ENCODE results near the gene CITED2. TPM values are rescaled to one million over a fixed set of nuclear protein-coding genes. Genes with fewer than 3 reads are reported as not detected.

CITED2 gene
- total RNA-seq, 1 donor from 2014 or later: 132 TPM

- DNase-seq (ENCODE audit: extremely low spot score in 2 of 2): no peak
- Histone ChIP-seq H3K4me1 (peaks cover 10% of the 10 kb centered on the region), H3K36me3 (peaks cover 0 to 4% of the 10 kb centered on the region in 2 donors), H3K27me3 (no peaks in the 10 kb centered on the region), H3K4me3 (no peak overlapping the region), H3K9me3 (no peaks in the 10 kb centered on the region), H3K27ac (no peak overlapping the region)
- TF ChIP-seq POLR2AphosphoS5 (IDR thresholded peaks at IDR 0.05; ENCODE audit: insufficient read depth in 1 of 2, low read depth in 1 of 2) (no peak), CTCF (IDR thresholded peaks at IDR 0.05) (no peak), POLR2A (IDR thresholded peaks at IDR 0.05) (no peak)
- intact Hi-C loops (cut with DNase I): loop anchor here (10.0 kb wide), 1 partner anchor 157 kb away; no protein-coding TSS in a partner anchor
Observed at GRCh38 chr6:139378226-139378625, 3.8 kb upstream of the CITED2 start.

DNA sequence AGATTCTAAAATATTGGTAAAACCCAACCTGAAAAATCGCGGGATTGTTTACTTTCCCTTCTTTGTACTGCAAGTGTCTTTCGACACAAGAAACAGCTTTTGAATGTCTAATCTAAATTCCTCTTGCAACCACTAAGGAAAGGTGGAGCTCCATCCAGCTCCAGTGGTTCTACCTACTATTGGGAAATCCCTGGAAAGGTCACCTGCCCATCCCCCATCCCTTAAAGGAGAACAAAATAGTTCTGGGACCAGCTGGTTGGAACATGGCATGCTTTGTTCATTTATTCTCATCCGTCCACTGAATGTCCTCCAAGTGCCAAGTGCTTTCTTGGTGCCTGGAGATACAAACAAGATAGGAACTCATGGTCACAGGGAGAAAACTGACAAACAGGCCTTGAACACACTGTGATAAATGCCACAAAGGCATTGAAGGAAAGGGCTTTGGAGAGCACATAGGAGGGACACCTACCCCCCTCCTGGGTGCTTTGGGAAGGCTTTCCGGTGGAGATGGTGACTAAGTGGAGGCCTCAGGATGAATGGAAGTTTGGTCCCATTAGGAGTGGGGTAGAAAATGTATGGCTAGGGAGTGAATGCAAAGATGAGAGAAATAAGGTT lies 2.3 kb upstream of the CITED2 start:
- Histone ChIP-seq H3K9me3 (no peaks in the 10 kb centered on the region), H3K36me3 (peaks cover 0 to 9% of the 10 kb centered on the region in 2 donors), H3K4me1 (peaks cover 11% of the 10 kb centered on the region), H3K27me3 (no peaks in the 10 kb centered on the region), H3K27ac (peak overlapping the region; percentile 98), H3K4me3 (peak overlapping the region; percentile 62 to 97)
- intact Hi-C loops (cut with DNase I): loop anchor here (10.0 kb wide), 1 partner anchor 158 kb away; no protein-coding TSS in a partner anchor
- DNase-seq (ENCODE audit: extremely low spot score in 2 of 2): no peak
- TF ChIP-seq POLR2A (IDR thresholded peaks at IDR 0.05) (no peak), POLR2AphosphoS5 (IDR thresholded peaks at IDR 0.05; ENCODE audit: insufficient read depth in 1 of 2, low read depth in 1 of 2) (peak in 1 of 2 donors; percentile 41)

DNA sequence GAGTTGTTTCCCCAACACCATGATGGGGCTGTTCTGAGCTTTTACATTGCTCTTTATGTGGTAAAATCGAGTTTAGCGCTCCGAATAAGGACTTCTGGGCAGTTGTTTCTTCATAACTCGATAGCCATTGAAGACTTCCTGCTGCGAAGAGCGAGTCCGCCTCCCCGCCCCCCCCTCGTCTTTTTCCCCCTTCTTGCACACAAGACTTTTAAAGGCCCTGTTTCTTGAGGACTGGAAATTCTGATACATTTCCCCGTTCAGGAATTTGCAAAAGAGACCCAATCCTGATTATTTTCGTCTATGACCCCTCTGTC lies 1.5 kb upstream of the CITED2 start:
- H3K4me1 ChIP-seq: peaks cover 18% of the 10 kb centered on the region
- H3K27ac ChIP-seq: peak overlapping the region; percentile 98
- TF ChIP-seq POLR2A (IDR thresholded peaks at IDR 0.05): no peak
- TF ChIP-seq POLR2AphosphoS5 (IDR thresholded peaks at IDR 0.05; ENCODE audit: insufficient read depth in 1 of 2, low read depth in 1 of 2): no peak
- TF ChIP-seq CTCF (IDR thresholded peaks at IDR 0.05): no peak
- H3K36me3 ChIP-seq: peaks cover 0 to 9% of the 10 kb centered on the region in 2 donors
- no peak for DNase-seq (ENCODE audit: extremely low spot score in 2 of 2)
- intact Hi-C loops (cut with DNase I): loop anchor here (10.0 kb wide), 1 partner anchor 159 kb away; no protein-coding TSS in a partner anchor
- H3K27me3 ChIP-seq: no peaks in the 10 kb centered on the region
- H3K4me3 ChIP-seq: peak overlapping the region; percentile 62 to 97
- no peaks in the 10 kb centered on the region for H3K9me3 ChIP-seq

- H3K36me3 ChIP-seq: peaks cover 0 to 9% of the 10 kb centered on the region in 2 donors
- TF ChIP-seq POLR2AphosphoS5 (IDR thresholded peaks at IDR 0.05; ENCODE audit: insufficient read depth in 1 of 2, low read depth in 1 of 2) (peak; percentile 67 to 85), CTCF (IDR thresholded peaks at IDR 0.05) (no peak), POLR2A (IDR thresholded peaks at IDR 0.05) (peak in 1 of 2 donors; percentile 74)
- H3K9me3 ChIP-seq: no peaks in the 10 kb centered on the region
- no peaks in the 10 kb centered on the region for H3K27me3 ChIP-seq
- peak overlapping the region; percentile 62 to 97 for H3K4me3 ChIP-seq
- peaks cover 24% of the 10 kb centered on the region for H3K4me1 ChIP-seq
- DNase-seq (ENCODE audit: extremely low spot score in 2 of 2): peak in 1 of 2 donors; percentile 97
- peak overlapping the region; percentile 98 for H3K27ac ChIP-seq
- intact Hi-C loops (cut with DNase I): loop anchor here (2.0 to 10.0 kb wide), 2 partner anchors 159 to 385 kb away; no protein-coding TSS in a partner anchor
Observed at GRCh38 chr6:139375226-139376016, 973 bp upstream of the CITED2 start.

DNA sequence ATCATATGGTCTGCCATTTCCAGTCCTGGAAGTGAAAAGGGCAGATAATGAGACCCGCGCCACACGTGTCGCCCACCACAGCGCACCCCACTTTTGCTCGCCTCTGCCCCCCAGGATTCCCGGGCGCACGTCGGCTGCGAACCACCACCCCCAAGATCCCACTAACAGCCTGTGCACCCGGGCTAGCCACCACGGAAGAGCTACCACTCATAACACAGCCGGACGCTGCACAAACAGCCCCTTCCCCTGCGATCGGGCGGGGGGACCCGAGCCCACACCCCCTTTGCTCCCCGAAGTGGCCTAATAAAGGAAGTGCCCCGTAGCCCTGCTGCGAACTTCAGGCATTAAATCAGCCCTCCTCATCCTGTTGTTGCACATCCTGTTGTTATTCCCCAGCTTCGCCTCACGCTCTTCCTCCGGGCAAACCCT lies 506 bp downstream of the CITED2 start:
- no peaks in the 10 kb centered on the region for H3K27me3 ChIP-seq

More for the DNA sequence above, 506 bp downstream of the CITED2 start:
- no peak for TF ChIP-seq CTCF (IDR thresholded peaks at IDR 0.05)
- TF ChIP-seq POLR2AphosphoS5 (IDR thresholded peaks at IDR 0.05; ENCODE audit: insufficient read depth in 1 of 2, low read depth in 1 of 2): no peak
- no peak for TF ChIP-seq POLR2A (IDR thresholded peaks at IDR 0.05)
- Histone ChIP-seq H3K4me3 (peak overlapping the region; percentile 62 to 97), H3K4me1 (peaks cover 38% of the 10 kb centered on the region), H3K27ac (peak overlapping the region; percentile 98), H3K36me3 (peaks cover 0 to 9% of the 10 kb centered on the region in 2 donors), H3K9me3 (no peaks in the 10 kb centered on the region)
- no peak for DNase-seq (ENCODE audit: extremely low spot score in 2 of 2)
- intact Hi-C loops (cut with DNase I): loop anchor here (2.0 to 10.0 kb wide), 2 partner anchors 161 to 387 kb away; no protein-coding TSS in a partner anchor

Measured in vagina (tissue), 2 donors.